HCT116 (cell line): ENCODE results near the gene IDS. TPM values are rescaled to one million over a fixed set of nuclear protein-coding genes. Genes with fewer than 3 reads are reported as not detected.

Source experiments
- ATAC-seq: fragments of 200-7000 bp; cut with Tn5 transposase; 2 replicates; pipeline ENCODE4 v1.9.1; 2020; ENCODE audit warnings: mild to moderate bottlenecking, moderate library complexity
- BruUV-seq: library from RNA; stranded (reverse); fragments of 400-500 nt; replicated peaks from 2 replicates; lab custom pipeline; 2021; lab: Mats Ljungman, UMichigan
- CTCF ChIA-PET: fragments of 300-600 bp; sonication (Branson Sonifier 250); formaldehyde crosslinking; loops from one replicate; lab custom pipeline; 2021; ENCODE audit warnings: antibody characterized with exemption; lab: Charles Lee
- POLR2A ChIA-PET: fragments of 300-600, 350-600 bp; sonication (Branson Sonifier 250); formaldehyde crosslinking; loops from one replicate; lab custom pipeline; 2021; ENCODE audit warnings: antibody characterized with exemption; lab: Charles Lee
- RAD21 ChIA-PET, 2 experiments: fragments of 300-600 bp; sonication (Branson Sonifier 250); formaldehyde crosslinking; loops; one replicate each; lab custom pipeline; 2023; ENCODE audit warnings: low total read pairs in 2 of 2; ENCODE audit not compliant: uncharacterized antibody in 2 of 2, unreplicated experiment in 2 of 2, low non-redundant PET in 1 of 2; lab: Charles Lee
- DNase-seq: peaks from one replicate; pipeline ENCODE4 v3.0.0-alpha.2; 2010; ENCODE audit warnings: low read depth, low spot score
- H2AFZ ChIP-seq: fragments of 200-600 bp; shearing (Covaris generic), sonication (generic); 2 replicates; pipeline ENCODE4 v1.6.1; 2017; ENCODE audit warnings: low read depth, mixed run types, mixed read lengths, antibody characterized with exemption, low read length; ENCODE audit not compliant: poor library complexity, severe bottlenecking
- H3K27ac ChIP-seq: 2 replicates; pipeline ENCODE4 v1.5.1; 2012; ENCODE audit warnings: low read depth, low read length
- H3K27me3 ChIP-seq: fragments of 200-600 bp; sonication (generic); 2 replicates; pipeline ENCODE4 v1.6.1; 2016; ENCODE audit warnings: mixed run types, low read length, mixed read lengths; ENCODE audit not compliant: insufficient read depth
- H3K36me3 ChIP-seq, 2 experiments: fragments of 200-500 bp in 1 of 2; fragments of 200-600 bp in 1 of 2; sonication (Bioruptor generic) in 1 of 2; sonication (generic) in 1 of 2; 2 replicates each; pipeline versions ENCODE4 v1.5.1 to v1.6.1; 2014 to 2016; ENCODE audit warnings: low read length in 2 of 2, inconsistent platforms in 1 of 2, mixed read lengths in 1 of 2, mixed run types in 1 of 2; ENCODE audit not compliant: insufficient read depth in 2 of 2, control insufficient read depth in 1 of 2
- H3K4me1 ChIP-seq, 2 experiments: fragments of 200-600 bp in 1 of 2; sonication (generic) in 1 of 2; 2 replicates each; pipeline versions ENCODE4 v1.5.1 to v1.6.1; 2012 to 2017; ENCODE audit warnings: low read length in 2 of 2, inconsistent platforms in 1 of 2, mild to moderate bottlenecking in 1 of 2, mixed read lengths in 1 of 2, mixed run types in 1 of 2, moderate library complexity in 1 of 2; ENCODE audit not compliant: insufficient read depth in 2 of 2, control insufficient read depth in 1 of 2
- H3K4me2 ChIP-seq: fragments of 200-600 bp; sonication (generic); 2 replicates; pipeline ENCODE4 v1.6.1; 2017; ENCODE audit warnings: mixed run types, low read length, mixed read lengths
- H3K4me3 ChIP-seq, 2 experiments: fragments of 200-600 bp in 1 of 2; sonication (generic) in 1 of 2; replicated peaks in 1 of 2; 2 replicates each; pipeline ENCODE4 v1.5.1; 2011 to 2016; ENCODE audit warnings: low read length in 2 of 2, control low read depth in 1 of 2, low read depth in 1 of 2, mild to moderate bottlenecking in 1 of 2, mixed read lengths in 1 of 2, mixed run types in 1 of 2
- H3K79me2 ChIP-seq: fragments of 200-600 bp; sonication (generic); 2 replicates; pipeline ENCODE4 v1.6.1; 2017; ENCODE audit warnings: mild to moderate bottlenecking, mixed run types, low read length, moderate library complexity, mixed read lengths; ENCODE audit not compliant: insufficient read depth
- H3K9ac ChIP-seq: fragments of 200-600 bp; sonication (generic); 2 replicates; pipeline ENCODE4 v1.6.1; 2016; ENCODE audit warnings: low read length, mixed read lengths
- H3K9me2 ChIP-seq: fragments of 200-600 bp; sonication (generic), shearing (Covaris generic); 2 replicates; pipeline ENCODE4 v1.6.1; 2017; ENCODE audit warnings: mixed run types, mild to moderate bottlenecking, moderate library complexity; ENCODE audit not compliant: insufficient read depth
- H3K9me3 ChIP-seq, 2 experiments: fragments of 200-500 bp in 1 of 2; fragments of 200-600 bp in 1 of 2; sonication (Bioruptor generic) in 1 of 2; sonication (generic) in 1 of 2; 2 replicates each; pipeline ENCODE4 v1.6.1; 2014 to 2017; ENCODE audit warnings: low read length in 2 of 2, mixed read lengths in 2 of 2, inconsistent platforms in 1 of 2, low read depth in 1 of 2, mild to moderate bottlenecking in 1 of 2, mixed run types in 1 of 2, moderate library complexity in 1 of 2; ENCODE audit not compliant: control insufficient read depth in 1 of 2, insufficient read depth in 1 of 2
- H4K20me1 ChIP-seq: fragments of 200-600 bp; sonication (generic), shearing (Covaris generic); 2 replicates; pipeline ENCODE4 v1.6.1; 2017; ENCODE audit warnings: mixed run types, mild to moderate bottlenecking, moderate library complexity; ENCODE audit not compliant: insufficient read depth
- ATF3 ChIP-seq: IDR thresholded peaks from 2 replicates; pipeline ENCODE4 v1.6.1; 2012
- CBX3 ChIP-seq: IDR thresholded peaks from 2 replicates; pipeline ENCODE4 v1.6.1; 2012; ENCODE audit warnings: low read depth
- CEBPB ChIP-seq: IDR thresholded peaks from 2 replicates; pipeline ENCODE4 v1.6.1; 2012; ENCODE audit warnings: low read depth
- CTCF ChIP-seq, 3 experiments: fragments of 200-600 bp in 1 of 3; sonication (generic) in 1 of 3; IDR thresholded peaks in 2 of 3; conservative IDR thresholded peaks in 1 of 3; 2 replicates each; pipeline ENCODE4 v1.5.1; 2012 to 2017; ENCODE audit warnings: low read depth in 2 of 3, low read length in 2 of 3, antibody characterized with exemption in 1 of 3, borderline replicate concordance in 1 of 3, control low read depth in 1 of 3, mild to moderate bottlenecking in 1 of 3, mixed read lengths in 1 of 3, mixed run types in 1 of 3, moderate library complexity in 1 of 3; ENCODE audit not compliant: insufficient read depth in 1 of 3
- EGR1 ChIP-seq: IDR thresholded peaks from 2 replicates; pipeline ENCODE4 v1.6.1; 2012; ENCODE audit warnings: low read depth
- ELF1 ChIP-seq: IDR thresholded peaks from 2 replicates; pipeline ENCODE4 v1.6.1; 2012; ENCODE audit warnings: low read depth, borderline replicate concordance
- EZH2phosphoT487 ChIP-seq: fragments of 200-600 bp; IDR thresholded peaks from 2 replicates; pipeline ENCODE4 v1.6.1; 2018; ENCODE audit warnings: antibody characterized with exemption, borderline replicate concordance
- FOSL1 ChIP-seq: IDR thresholded peaks from 2 replicates; pipeline ENCODE4 v1.6.1; 2012; ENCODE audit warnings: low read depth
- MAX ChIP-seq: IDR thresholded peaks from 2 replicates; pipeline ENCODE4 v1.6.1; 2012
- POLR2A ChIP-seq: IDR thresholded peaks from 2 replicates; pipeline ENCODE4 v1.7.0; 2011; ENCODE audit warnings: borderline replicate concordance; ENCODE audit not compliant: insufficient read depth, insufficient read length; ENCODE audit errors: extremely low read depth
- POLR2AphosphoS5 ChIP-seq: IDR thresholded peaks from 2 replicates; pipeline ENCODE4 v1.6.1; 2011; ENCODE audit warnings: mild to moderate bottlenecking, low read depth, low read length, moderate library complexity
- REST ChIP-seq: IDR thresholded peaks from 2 replicates; pipeline ENCODE4 v1.6.1; 2012; ENCODE audit warnings: low read depth
- SIN3A ChIP-seq: IDR thresholded peaks from 2 replicates; pipeline ENCODE4 v1.6.1; 2012; ENCODE audit warnings: low read depth
- SP1 ChIP-seq: IDR thresholded peaks from 2 replicates; pipeline ENCODE4 v1.6.1; 2012; ENCODE audit warnings: low read depth
- YY1 ChIP-seq: IDR thresholded peaks from 2 replicates; pipeline ENCODE4 v1.6.1; 2011; ENCODE audit warnings: low read length, low read depth, moderate library complexity, mild to moderate bottlenecking; ENCODE audit not compliant: insufficient replicate concordance; ENCODE audit errors: extremely low read depth
- ZBTB33 ChIP-seq: IDR thresholded peaks from 2 replicates; pipeline ENCODE4 v1.6.1; 2011; ENCODE audit warnings: mild to moderate bottlenecking, low read length, moderate library complexity; ENCODE audit not compliant: insufficient replicate concordance; ENCODE audit errors: extremely low read depth
- ZNF274 ChIP-seq: fragments of 200-500 bp; sonication (Bioruptor generic); IDR thresholded peaks from 2 replicates; pipeline ENCODE4 v1.6.1; 2014; ENCODE audit warnings: mild to moderate bottlenecking, low read depth, low read length, inconsistent platforms
- intact Hi-C: fragments of 100-400 bp; cut with micrococcal nuclease; formaldehyde crosslinking; loops from 2 replicates; pipeline ENCODE4 v1.10.0; 2022
- total RNA-seq: library from RNA; stranded (reverse); gene quantifications from one replicate; pipeline ENCODE4 v1.2.1, GENCODE V29; 2021; ENCODE audit not compliant: unreplicated experiment

Gene IDS
- total RNA-seq, 1 experiment from 2014 or later, result 42.0 TPM

- ChIA-PET POLR2A (no interaction called here), CTCF (interaction anchor here (0.6 to 1.5 kb wide), 2 partner anchors 165 to 1378 kb away, joined by 3 to 4 read pairs; no protein-coding TSS in a partner anchor), RAD21 (no interaction called here)
- Histone ChIP-seq H3K79me2 (no peaks in the 10 kb centered on the region), H3K27ac (no peak overlapping the region), H4K20me1 (no peaks in the 10 kb centered on the region), H3K9me2 (no peaks in the 10 kb centered on the region), H3K36me3 (no peaks in the 10 kb centered on the region), H3K4me3 (no peak overlapping the region), H3K9ac (no peak overlapping the region), H3K9me3 (no peaks in the 10 kb centered on the region), H2AFZ (no peak overlapping the region), H3K4me2 (no peak overlapping the region), H3K4me1 (no peaks in the 10 kb centered on the region)
- ATAC-seq (no peak), DNase-seq (no peak)
- BruUV-seq, result no TSS peak
- intact Hi-C loops, result loop anchor here (2.0 kb wide), 1 partner anchor 1423 kb away; no protein-coding TSS in a partner anchor
- TF ChIP-seq EGR1 (no peak), POLR2AphosphoS5 (no peak), CTCF (IDR thresholded peaks at IDR 0.05 in 2 of 3, conservative IDR thresholded peaks at IDR 0.05 in 1 of 3; ENCODE audit: borderline replicate concordance in 1 of 3, insufficient read depth in 1 of 3, low read depth in 2 of 3, low read length in 2 of 3) (no peak), ZBTB33 (no peak), ZNF274 (no peak), POLR2A (no peak), REST (no peak), SP1 (no peak), EZH2phosphoT487 (no peak), MAX (no peak), YY1 (no peak), FOSL1 (no peak), SIN3A (no peak), CEBPB (no peak), ATF3 (no peak), CBX3 (no peak), ELF1 (no peak)
- TF ChIP-seq, all 23 proteins: peak for 0
- no peaks in the 10 kb centered on the region for H3K27me3 ChIP-seq
Measured at GRCh38 chrX:149471397-149471796, 33.7 kb downstream of the IDS start.
